Right ventricle myocardium superior (tissue), 1 donor: ENCODE measurements around the gene GNAO1. TPM values are rescaled to one million over a fixed set of nuclear protein-coding genes. Genes with fewer than 3 reads are reported as not detected.
A peak's percentile ranks its signal among the peaks of the same experiment; 100 is the strongest.
"Not testable (repeated sequence)": the region's sequence is repeated elsewhere in the genome, so short reads cannot be mapped to it uniquely, and the experiment has no call there.

Experiments used
- ATAC-seq: fragments of 200-7000 bp; cut with Tn5 transposase; one replicate; pipeline ENCODE4 v1.9.1; 2020; ENCODE audit warnings: mild to moderate bottlenecking; ENCODE audit not compliant: poor library complexity
- DNase-seq: peaks from one replicate; pipeline ENCODE4 v3.0.0-alpha.2; 2020
- intact Hi-C: fragments of 100-400 bp; cut with DNase I; formaldehyde crosslinking; loops from one replicate; pipeline ENCODE4 v1.11.2; 2022
- microRNA-seq: library from miRNA; unstranded; fragments of <30 nt; microRNA quantifications from one replicate; pipeline ENCODE4 v1.2.0, GENCODE V29; 2020
- total RNA-seq: library from RNA; stranded (reverse); fragmentation: NEBNext Ultra II Directional; extraction: Animal tissue kit (Norgen Biotek cat#: 25700); gene quantifications from one replicate; pipeline ENCODE4 v1.2.1, GENCODE V29; 2021
- donor health status: DM: no; HTN: yes; CAD: no; lungs with severe emphysema.

The GNAO1 gene
- total RNA-seq, 1 donor from 2014 or later, result 25.9 TPM

DNA sequence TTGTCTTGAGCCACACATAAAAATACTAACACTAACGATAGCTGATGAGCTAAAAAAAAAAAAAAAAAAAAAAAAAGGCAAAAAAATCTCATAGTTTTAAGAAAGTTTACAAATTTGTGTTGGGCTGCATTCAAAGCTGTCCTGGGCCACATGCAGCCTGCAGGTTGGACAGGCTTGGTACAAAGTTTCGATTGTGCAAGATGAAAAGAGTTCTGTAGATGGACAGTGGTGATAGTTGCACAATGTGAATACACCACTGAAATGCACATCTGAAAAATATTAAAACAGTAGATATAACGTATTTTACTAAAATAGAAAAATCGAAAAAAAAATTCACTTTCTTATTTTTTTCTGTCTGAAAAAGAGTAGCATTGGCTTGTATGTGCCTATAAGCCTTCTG, 191.2 kb downstream of the GNAO1 start:
- ATAC-seq (no peak), DNase-seq (no peak)
- intact Hi-C loops, result no loop called here

GRCh38 chr16:56382901-56383355, 191.6 kb downstream of the GNAO1 start:
- intact Hi-C loops, result no loop called here
- no peak for DNase-seq
- no peak for ATAC-seq

DNA sequence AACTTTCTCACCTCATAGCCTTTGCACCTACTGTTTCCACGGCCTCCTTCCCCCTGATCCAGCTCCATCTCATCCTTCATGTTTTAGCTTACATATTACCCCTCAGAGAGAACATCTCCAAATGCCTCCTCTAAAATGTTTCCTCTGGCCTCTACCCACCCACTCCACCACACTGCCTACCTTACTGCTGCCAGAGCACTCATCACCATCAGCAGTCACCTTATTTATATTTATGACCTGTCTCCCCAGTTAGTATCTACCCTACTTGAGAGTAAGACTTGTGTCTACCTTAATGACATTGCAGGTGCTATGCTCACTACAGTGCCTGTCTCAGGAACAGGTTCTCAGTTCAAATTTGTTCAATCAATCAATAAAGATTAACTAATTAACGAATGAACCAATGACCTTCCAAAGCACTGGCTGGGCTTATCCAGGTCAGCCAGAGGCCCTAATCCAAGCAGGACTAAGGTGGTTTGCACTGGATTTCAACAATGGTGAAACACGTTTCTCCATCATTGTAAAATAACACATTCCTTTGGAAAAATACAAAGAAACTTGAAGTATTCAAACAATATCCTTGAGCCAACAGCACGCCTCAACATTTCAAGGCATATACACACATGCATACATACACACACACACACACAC, 192.9 kb downstream of the GNAO1 start:
- intact Hi-C loops, result no loop called here
- ATAC-seq (peak; percentile 58), DNase-seq (no peak)

DNA sequence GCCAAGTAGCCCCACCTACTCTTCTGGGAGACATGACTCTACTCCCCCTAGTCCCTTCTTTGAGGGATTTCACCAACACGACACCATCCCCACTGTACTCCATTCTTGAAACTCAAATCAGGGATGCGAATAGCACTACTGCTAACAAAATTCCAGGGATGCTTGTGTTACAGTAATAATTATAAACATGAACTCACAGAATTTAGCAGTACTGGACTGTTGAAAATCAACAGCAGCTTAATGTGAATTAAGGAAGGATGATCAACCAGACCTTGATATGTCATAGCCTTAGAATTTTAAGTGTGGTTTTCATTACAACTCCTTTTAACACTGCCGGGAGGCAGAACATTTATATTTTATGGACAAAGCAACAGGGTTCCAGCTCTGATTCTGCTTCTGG, 196.1 kb downstream of the GNAO1 start:
- no peak for ATAC-seq

DNA sequence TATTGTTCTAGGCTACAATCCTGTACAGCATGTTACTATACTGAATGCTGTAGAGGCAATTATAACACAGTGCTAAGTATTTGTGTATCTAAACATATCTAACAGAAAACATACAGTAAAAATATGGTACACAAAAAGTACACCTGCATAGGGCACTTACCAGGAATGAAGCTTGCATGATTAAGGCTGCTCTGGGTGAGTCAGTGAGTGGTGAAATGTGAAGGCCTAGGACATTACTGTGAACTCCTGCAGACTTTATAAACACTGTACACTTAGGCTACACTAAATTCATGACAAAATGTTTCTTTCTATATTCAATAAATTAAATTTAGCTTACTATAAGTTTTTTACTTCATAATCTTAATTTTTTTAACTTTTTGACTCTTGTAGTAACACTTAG, 196.9 kb downstream of the GNAO1 start:
- DNase-seq (no peak), ATAC-seq (no peak)
- intact Hi-C loops, result no loop called here

More for the DNA sequence above, 196.1 kb downstream of the GNAO1 start:
- no peak for DNase-seq
- intact Hi-C loops, result no loop called here

DNA sequence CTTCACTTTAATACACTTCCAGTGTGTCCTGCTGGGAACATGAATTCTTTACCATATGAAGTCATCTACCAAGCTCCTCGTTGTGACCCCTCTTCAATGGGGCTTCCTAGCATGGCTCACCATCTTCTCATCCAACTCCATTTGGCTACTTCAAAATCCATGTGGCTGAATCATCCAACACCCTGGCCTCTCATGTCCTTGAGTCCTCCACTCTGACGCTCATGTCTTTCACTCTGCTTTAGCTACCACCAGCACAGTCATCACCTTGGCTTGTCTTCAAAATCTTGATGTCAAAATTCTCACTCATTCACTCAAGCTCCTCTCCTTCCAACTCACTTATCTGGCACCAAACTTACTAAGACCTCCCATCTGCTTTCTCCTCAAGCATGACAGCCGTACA, 198.3 kb downstream of the GNAO1 start:
- DNase-seq (no peak), ATAC-seq (no peak)
- intact Hi-C loops, result no loop called here

DNA sequence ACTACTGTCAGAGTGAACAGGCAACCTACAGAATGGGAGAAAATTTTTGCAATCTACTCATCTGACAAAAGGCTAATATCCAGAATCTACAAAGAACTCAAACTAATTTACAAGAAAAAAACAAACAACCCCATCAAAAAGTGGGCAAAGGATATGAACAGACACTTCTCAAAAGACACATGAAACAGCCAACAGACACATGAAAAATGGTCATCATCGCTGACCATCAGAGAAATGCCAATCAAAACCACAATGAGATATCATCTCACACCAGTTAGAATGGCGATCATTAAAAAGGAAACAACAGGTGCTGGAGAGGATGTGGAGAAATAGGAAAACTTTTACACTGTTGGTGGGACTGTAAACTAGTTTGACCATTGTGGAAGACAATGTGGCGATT, 205.4 kb downstream of the GNAO1 start:
- ATAC-seq, intact Hi-C loops, DNase-seq: not testable (repeated sequence)

DNA sequence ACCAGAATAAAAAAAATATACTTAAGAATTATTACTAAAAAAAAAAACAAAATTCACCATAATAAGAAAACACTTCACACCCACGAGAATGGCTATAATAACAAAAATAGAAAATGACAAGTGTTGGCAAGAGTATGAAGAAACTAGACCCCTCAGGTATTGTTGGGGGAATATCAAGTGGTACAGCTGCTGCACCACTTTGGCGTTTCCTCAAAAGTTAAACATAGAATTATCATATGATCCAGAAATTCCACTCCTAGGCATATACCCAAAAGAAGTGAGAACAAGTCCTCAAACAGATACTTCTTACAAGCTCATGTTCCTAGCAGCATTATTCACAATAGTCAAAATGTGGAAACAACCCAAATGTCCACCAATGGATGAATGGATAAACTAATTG, 207.8 kb downstream of the GNAO1 start:
- ATAC-seq (no peak), DNase-seq (no peak)
- intact Hi-C loops, result no loop called here

DNA sequence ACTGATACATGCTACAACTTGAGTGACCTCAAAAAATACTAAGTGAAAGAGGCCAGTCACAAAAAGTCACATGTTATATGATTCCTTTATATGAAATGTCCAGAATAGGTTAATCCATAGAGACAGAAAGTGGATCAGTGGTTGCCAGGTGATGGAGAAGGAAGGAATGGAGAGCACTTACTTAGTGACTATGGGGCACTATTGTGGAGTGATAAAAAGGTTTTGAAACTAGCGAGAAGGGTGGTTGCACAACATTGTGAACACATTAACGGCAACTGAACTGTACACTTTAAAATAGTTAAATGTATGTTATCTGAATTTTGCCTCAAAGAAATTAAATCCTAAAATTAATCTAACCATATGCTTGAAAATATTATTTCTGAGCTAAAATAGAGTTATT, 208.2 kb downstream of the GNAO1 start:
- no peak for DNase-seq
- intact Hi-C loops, result no loop called here
- ATAC-seq, result no peak

- intact Hi-C loops, result no loop called here
- no peak for ATAC-seq
Observed at GRCh38 chr16:56400458-56400857, 209.2 kb downstream of the GNAO1 start.

DNA sequence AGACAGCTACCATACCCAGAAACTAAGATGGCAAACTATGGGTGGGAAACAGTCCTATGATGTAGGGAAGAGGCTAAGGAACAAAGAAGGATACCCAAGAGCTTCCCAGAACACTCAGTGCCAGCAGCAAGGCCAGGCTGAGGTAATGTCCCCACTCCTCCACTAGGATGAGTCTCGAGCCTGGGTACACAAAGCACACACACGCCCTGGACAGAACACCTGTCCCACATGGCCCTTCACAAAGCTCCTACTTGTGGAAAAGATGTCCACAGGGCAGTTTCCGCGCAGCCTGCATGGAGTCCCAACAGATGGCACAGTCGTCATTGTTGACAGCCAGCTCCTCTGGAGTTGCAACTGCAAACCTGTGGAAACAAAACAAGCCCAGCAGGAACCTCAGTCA, 210.2 kb downstream of the GNAO1 start:
- intact Hi-C loops, result no loop called here
- ATAC-seq (no peak), DNase-seq (no peak)

More at GRCh38 chr16:56400458-56400857, 209.2 kb downstream of the GNAO1 start:
- no peak for DNase-seq

GRCh38 chr16:56405977-56406672, 214.8 kb downstream of the GNAO1 start:
- intact Hi-C loops, result no loop called here
- ATAC-seq, result no peak
- DNase-seq, result no peak

Small RNAs within 50 kb of the gene (microRNA-seq; reads per million reads assigned to microRNA genes)
- not detected for gene MIR3935

Other genes starting within 250 kb of the GNAO1 start
- 63.0 TPM for gene AMFR, start 234.1 kb downstream of the GNAO1 start, total RNA-seq